SHP77 (cell line): ENCODE measurements around the gene ZSCAN23.
"Not testable (repeated sequence)": the region's sequence is repeated elsewhere in the genome, so short reads cannot be mapped to it uniquely, and the experiment has no call there.

Experiments
- DNase-seq, 2 experiments: peaks; one replicate each; lab custom pipeline; 2025; lab: John Stamatoyannopoulos, UW

The ZSCAN23 gene

GRCh38 chr6:28436404-28436803 is 6.9 kb downstream of the ZSCAN23 start:
- no peak for DNase-seq

DNA sequence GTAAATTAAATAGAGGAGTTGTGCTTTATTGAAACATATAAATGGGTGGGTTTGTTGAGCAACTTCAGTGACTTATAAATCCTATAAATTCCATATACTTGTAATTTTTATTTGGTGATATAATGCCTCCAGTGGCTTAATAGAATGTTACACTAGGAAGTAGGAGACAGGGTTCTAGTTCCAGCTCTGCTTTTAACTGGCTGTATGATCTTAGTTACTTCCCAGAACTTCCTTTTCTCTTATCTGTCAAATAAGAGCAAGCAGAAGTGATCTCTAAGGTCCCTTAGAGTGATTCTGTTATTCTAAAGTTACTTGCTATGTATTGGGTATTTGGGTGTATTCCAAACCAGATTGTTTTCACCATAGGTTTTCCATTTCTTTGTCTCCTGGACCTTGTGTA is 10.2 kb downstream of the ZSCAN23 start:
- no peak for DNase-seq

- DNase-seq, result no peak
These were observed 13.5 kb downstream of the ZSCAN23 start for GRCh38 chr6:28429781-28430180.

DNA sequence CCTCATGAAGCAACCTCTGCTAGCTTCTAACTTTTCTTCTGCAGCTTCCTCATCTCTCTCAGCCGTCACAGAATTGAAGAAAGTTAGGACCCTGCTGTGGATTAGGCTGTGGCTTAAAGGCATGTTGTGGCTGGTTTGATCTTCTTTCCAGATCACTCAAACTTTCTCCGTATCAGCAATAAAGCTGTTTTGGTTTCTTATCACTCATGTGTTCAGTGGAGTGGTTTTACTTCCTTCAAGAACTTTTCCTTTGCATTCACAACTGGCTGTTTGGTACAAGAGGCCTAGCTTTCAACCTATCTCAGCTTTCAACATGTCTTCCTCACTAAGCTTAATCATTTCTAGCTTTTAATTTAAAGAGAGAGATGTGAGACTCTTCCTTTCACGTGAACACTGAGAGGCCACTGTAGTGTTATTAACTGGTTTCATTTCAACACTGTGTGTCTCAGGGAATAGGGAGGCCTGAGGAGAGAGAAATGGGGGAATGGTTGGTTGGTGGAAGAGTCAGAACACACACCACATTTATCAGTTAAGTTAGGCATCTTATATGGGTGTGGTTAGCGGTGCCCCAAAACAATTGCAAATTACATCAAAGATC is 17.2 kb downstream of the ZSCAN23 start:
- DNase-seq, result no peak

- DNase-seq, result no peak
These were observed 19.1 kb downstream of the ZSCAN23 start for GRCh38 chr6:28424163-28424562.

- no peak for DNase-seq
These were observed 19.7 kb downstream of the ZSCAN23 start for GRCh38 chr6:28423546-28423945.

- no peak for DNase-seq
These were observed 29.6 kb downstream of the ZSCAN23 start for GRCh38 chr6:28413681-28414080.

- no peak for DNase-seq
These were observed 32.5 kb downstream of the ZSCAN23 start for GRCh38 chr6:28410767-28411166.

DNA sequence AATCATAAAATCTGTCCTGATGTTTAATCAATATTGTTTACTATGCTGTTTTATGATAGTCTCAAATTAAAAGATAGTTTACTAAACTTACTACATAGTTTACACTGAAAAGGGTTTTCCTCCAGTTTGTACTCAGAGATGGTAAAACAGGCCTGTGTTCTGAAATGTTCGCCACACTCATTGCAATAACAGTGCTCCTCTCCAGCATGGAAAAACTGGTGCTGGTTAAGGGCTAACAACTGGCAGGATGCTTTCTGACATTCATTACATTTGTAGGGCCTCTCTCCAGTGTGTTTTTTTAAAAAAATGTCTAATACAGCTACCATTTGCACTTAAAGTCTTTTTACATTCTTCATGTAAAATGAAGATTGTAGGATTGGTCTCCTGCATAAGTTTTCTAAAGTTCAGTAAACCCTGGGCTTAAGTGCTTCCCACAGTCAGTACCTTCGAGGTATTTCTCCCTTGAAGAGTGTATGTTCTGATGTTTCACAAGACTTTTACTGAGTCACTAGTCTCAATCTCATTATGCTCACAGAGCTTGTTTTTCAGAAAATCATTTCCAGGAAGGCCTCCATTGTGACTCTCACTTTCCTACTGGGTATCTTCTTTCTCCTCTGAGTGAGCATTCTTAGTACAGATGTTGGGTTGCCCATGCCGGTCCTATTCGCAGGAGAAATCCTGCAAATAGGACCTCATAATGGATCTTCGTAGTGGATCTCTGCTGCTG is 35.1 kb downstream of the ZSCAN23 start:
- DNase-seq, result no peak

DNA sequence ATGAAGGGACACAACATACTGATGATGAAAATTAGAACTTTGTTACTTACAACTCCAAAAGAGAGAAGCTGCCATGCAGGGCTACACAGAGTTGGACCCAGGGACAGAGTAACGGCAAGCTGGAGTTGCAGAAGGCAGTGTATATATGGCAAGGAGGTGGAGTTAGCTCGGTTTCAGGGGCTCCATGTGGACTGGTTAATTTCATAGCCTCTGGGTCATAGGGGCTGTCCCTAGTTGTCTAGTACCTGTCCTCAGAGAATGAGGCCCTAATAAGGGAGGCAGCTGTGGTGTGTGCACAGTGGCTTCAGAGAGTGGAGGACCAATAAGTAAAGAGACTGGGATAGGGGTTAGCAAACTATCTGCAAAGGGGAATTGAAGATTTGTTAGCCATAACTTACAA is 35.9 kb downstream of the ZSCAN23 start:
- DNase-seq, result no peak

DNA sequence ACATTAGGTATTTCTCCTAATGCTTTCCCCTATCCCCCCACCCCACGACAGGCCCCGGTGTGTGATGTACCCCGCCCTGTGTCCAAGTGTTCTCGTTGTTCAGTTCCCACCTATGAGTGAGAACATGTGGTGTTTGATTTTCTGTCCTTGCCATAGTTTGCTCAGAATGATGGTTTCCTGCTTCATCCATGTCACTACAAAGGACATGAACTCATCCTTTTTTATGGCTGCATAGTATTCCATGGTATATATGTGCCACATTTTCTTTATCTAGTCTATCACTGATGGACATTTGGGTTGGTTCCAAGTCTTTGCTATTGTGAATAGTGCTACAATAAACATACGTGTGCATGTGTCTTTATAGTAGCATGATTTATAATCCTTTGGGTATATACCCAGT is 39.4 kb downstream of the ZSCAN23 start:
- DNase-seq, result not testable (repeated sequence)

DNA sequence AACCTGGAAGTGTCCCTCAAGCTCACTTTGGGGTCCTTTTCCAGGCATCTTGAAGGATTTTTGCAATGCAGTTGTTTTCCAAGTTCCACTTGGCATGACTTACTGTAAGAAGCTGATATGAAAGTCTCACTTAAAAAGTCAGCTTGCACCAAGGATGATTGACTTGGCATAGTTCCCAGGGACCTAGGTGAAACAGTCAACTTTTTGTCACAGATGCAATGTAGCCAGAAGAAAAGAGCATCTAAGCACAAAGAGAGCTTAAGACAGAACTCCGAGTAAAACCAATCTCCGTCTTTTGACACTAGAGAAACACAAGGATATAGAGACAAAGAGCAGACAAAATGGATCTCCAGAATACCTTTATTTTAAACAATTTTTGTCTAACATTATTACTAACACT is 41.1 kb downstream of the ZSCAN23 start:
- DNase-seq, result no peak

- DNase-seq, result no peak
These were observed 42.1 kb downstream of the ZSCAN23 start for GRCh38 chr6:28401172-28401571.

DNA sequence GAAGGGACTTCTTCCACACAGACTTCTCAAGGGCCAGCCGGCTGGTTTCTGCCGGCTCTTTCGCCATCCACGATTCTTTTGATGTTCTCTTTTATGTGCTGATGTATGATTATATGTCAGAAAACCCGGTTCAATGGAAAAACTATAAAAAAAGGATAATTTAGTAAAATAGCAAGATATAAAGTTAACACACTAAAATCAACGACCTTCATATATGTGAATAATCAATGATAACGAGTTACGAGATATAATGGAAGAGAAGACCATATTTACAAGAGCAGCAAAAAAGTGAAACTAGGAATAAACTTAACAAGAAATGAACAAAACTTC is 43.2 kb downstream of the ZSCAN23 start:
- DNase-seq, result no peak

GRCh38 chr6:28399350-28400121 is 43.8 kb downstream of the ZSCAN23 start, which contains the start of gene ZSCAN12:
Gene ZSCAN12 (minus strand): TSS chr6:28399747. CDS start chr6:28398405, 1,342 bp downstream.
- DNase-seq, result peak; percentile 92 to 94

DNA sequence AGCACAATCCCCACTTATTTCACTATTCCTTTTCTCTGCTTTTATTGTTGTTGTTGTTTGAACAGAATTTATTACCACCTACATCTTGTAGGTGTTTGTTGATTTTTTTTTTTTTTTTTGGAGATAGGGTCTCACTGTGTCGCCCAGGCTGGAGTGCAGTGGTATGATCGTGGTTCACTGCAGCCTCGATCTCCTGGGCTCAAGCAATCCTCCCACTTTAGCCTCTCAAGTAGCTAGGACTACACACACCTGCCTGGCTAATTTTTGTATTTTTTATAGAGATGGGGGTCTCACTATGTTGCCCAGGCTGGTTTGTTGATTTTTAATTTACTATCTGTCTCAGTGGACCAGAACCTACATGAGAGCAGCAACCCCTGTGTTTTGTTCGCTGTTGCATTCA is 47.4 kb downstream of the ZSCAN23 start:
- DNase-seq, result no peak

DNA sequence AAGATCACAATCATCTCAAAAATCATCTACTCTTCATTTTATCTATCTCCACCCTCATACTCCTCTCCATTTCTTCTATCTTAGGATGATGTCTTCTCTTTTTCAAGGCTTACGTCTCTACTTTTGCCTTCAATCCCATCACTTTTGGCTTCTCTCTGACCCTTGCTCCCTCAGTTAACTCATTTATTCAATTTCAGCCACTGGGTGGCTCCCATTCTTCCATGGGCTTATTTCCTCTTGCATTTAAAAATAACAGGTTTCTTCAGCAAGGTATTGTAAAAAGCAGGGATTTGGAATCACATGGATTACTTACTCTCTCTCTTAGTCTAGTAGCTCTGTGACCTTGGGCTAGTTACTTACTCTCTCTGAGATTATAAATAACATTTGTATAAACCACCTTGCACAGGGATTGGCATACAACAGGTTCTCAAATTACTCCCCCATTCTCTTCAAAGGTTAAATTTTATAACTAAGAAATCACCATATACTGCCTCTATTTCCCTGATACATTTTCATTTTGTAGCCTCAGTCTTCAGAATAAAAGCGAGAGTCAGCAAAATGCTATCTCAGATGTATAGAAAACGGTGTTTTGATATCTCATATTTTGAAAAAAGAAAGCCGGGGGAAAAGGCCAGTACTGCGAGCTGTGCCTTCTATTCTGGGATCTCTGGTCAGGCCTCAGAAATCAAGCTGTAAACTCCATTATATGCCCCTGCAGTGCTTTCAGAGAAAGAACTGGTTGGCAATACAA is 49.2 kb downstream of the ZSCAN23 start:
- no peak for DNase-seq

DNA sequence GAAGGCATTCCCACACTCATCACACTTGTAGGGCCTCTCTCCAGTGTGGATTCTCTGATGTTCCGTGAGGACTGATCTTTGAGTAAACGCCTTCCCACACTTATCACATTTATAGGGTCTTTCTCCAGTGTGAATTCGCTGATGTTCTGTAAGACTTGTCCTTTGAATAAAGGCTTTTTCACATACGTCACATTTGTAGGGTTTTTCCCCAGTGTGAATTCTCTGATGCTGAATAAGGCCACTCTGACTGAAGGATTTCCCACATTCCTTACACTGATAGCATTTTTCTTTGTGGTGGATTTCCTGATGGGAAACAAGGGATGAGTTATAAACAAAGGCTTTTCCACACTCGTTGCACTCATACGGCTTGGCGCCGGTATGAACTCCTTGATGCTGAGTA is 52.6 kb downstream of the ZSCAN23 start:
- DNase-seq, result no peak

DNA sequence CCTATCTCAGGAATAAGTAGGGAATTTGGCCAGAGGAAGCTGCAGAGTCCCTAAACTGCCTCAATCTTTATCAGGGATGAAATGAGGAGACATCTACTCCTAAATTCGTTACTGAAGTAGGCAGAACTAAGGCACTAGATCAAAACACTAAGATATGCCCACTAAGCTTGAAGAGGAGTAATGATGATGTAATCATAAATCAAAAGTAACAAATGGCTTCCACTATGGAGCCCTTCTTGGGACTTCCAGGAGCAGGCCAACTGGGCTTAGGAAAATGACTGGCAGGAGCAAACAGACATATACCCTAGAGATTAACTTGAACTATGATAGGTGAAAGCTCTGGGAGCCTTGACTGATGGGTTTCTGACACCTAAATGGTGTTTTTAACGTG is 59.2 kb downstream of the ZSCAN23 start:
- no peak for DNase-seq

GRCh38 chr6:28383235-28384142 is 59.8 kb downstream of the ZSCAN23 start:
- DNase-seq, result no peak
